ENCODE data around the gene PEDS1.

PEDS1 gene

DNA sequence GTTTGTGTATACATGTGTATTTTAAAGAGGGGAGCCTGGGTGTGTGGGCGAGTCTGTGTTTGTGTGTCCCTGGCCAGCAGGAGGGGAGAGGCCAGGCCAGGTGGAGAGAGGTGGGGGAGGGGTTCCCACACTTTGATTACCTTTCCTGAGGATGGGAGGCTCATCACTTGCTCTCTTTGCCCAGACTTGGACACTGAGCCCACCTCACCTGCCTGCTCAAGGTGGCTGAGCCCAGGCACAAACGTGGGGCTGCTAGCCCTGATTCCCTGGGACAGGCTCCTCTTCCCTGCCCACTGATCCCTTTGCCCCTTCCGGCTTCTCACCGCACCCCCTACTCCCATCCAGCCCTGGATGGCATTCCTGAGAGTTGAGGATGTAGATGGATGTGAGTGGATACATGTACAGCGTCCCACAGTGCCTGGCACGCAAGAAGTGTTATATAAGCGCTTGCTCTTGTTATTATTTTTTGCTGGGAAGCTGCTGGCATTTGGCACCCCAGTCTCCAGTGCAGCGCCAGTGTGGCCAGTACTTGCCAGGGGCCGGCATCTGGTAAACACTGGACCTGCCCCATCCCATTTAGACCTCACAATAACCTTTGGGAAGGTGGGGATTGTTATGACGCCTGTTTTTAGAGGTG lies 39.8 kb upstream of the PEDS1 start:
- TF ChIP-seq POLR2AphosphoS5 (IDR thresholded peaks at IDR 0.05; ENCODE audit: low read depth, low read length) (no peak; the same call in 1 of the 2 replicates), SIN3A (IDR thresholded peaks at IDR 0.05; ENCODE audit: borderline replicate concordance, insufficient read depth, low read length) (no peak), FOXP2 (optimal IDR thresholded peaks at IDR 0.05; ENCODE audit: borderline replicate concordance, extremely low read depth, extremely low read length, insufficient read depth) (no peak), TAF1 (IDR thresholded peaks at IDR 0.05; ENCODE audit: borderline replicate concordance, insufficient read depth, low read length) (no peak)
- TF ChIP-seq, protein P1, sequence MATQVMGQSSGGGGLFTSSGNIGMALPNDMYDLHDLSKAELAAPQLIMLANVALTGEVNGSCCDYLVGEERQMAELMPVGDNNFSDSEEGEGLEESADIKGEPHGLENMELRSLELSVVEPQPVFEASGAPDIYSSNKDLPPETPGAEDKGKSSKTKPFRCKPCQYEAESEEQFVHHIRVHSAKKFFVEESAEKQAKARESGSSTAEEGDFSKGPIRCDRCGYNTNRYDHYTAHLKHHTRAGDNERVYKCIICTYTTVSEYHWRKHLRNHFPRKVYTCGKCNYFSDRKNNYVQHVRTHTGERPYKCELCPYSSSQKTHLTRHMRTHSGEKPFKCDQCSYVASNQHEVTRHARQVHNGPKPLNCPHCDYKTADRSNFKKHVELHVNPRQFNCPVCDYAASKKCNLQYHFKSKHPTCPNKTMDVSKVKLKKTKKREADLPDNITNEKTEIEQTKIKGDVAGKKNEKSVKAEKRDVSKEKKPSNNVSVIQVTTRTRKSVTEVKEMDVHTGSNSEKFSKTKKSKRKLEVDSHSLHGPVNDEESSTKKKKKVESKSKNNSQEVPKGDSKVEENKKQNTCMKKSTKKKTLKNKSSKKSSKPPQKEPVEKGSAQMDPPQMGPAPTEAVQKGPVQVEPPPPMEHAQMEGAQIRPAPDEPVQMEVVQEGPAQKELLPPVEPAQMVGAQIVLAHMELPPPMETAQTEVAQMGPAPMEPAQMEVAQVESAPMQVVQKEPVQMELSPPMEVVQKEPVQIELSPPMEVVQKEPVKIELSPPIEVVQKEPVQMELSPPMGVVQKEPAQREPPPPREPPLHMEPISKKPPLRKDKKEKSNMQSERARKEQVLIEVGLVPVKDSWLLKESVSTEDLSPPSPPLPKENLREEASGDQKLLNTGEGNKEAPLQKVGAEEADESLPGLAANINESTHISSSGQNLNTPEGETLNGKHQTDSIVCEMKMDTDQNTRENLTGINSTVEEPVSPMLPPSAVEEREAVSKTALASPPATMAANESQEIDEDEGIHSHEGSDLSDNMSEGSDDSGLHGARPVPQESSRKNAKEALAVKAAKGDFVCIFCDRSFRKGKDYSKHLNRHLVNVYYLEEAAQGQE (IDR thresholded peaks at IDR 0.05; ENCODE audit: insufficient read depth in 1 of 2, low read depth in 2 of 2, low read length in 2 of 2): no peak

DNA sequence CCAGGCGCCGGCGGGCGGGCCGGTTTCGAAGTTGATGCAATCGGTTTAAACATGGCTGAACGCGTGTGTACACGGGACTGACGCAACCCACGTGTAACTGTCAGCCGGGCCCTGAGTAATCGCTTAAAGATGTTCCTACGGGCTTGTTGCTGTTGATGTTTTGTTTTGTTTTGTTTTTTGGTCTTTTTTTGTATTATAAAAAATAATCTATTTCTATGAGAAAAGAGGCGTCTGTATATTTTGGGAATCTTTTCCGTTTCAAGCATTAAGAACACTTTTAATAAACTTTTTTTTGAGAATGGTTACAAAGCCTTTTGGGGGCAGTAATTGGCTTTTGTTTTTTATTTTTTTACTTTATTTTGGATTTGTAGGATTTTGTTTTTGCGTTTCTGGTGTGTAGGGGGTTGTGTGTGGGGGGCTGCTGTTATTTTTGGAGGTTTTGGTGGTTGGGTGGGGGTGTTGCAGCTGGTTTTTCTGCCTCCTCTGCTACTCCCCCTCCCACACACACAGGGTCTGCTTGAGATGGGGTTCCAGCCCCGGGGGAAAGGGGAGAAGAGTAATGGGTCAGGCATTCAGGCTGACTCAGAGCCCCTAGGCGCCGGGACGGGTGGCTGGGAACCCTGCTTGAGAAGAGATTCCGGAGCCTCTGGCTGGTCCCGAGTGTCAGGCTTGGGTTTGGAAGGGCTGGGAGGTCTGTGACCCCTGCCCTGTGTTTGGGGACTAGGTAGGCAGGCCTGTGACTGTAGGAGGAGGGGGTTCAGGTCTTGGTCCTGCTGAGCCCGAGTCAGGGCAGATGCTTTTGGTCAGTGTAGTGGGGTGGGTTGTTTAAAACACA lies 39.1 kb upstream of the PEDS1 start:
- TF ChIP-seq, protein P1 (IDR thresholded peaks at IDR 0.05; ENCODE audit: insufficient read depth in 1 of 2, low read depth in 2 of 2, low read length in 2 of 2): peak in 1 of 2 experiments; percentile 35; a peak in 1 of 4 replicates
- TF ChIP-seq SIN3A (IDR thresholded peaks at IDR 0.05; ENCODE audit: borderline replicate concordance, insufficient read depth, low read length) (peak; percentile 100), POLR2AphosphoS5 (IDR thresholded peaks at IDR 0.05; ENCODE audit: low read depth, low read length) (no peak)

DNA sequence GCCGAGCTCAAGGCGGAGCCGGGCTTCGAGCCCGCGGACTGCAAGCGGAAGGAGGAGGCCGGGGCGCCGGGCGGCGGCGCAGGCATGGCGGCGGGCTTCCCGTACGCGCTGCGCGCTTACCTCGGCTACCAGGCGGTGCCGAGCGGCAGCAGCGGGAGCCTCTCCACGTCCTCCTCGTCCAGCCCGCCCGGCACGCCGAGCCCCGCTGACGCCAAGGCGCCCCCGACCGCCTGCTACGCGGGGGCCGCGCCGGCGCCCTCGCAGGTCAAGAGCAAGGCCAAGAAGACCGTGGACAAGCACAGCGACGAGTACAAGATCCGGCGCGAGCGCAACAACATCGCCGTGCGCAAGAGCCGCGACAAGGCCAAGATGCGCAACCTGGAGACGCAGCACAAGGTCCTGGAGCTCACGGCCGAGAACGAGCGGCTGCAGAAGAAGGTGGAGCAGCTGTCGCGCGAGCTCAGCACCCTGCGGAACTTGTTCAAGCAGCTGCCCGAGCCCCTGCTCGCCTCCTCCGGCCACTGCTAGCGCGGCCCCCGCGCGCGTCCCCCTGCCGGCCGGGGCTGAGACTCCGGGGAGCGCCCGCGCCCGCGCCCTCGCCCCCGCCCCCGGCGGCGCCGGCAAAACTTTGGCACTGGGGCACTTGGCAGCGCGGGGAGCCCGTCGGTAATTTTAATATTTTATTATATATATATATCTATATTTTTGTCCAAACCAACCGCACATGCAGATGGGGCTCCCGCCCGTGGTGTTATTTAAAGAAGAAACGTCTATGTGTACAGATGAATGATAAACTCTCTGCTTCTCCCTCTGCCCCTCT lies 38.2 kb upstream of the PEDS1 start:
- 0 out of 2 replicates have a peak, but pooled peaks have one; percentile 17 for TF ChIP-seq SIN3A (IDR thresholded peaks at IDR 0.05; ENCODE audit: borderline replicate concordance, insufficient read depth, low read length)
- no peak for TF ChIP-seq FOXP2 (optimal IDR thresholded peaks at IDR 0.05; ENCODE audit: borderline replicate concordance, extremely low read depth, extremely low read length, insufficient read depth)

DNA sequence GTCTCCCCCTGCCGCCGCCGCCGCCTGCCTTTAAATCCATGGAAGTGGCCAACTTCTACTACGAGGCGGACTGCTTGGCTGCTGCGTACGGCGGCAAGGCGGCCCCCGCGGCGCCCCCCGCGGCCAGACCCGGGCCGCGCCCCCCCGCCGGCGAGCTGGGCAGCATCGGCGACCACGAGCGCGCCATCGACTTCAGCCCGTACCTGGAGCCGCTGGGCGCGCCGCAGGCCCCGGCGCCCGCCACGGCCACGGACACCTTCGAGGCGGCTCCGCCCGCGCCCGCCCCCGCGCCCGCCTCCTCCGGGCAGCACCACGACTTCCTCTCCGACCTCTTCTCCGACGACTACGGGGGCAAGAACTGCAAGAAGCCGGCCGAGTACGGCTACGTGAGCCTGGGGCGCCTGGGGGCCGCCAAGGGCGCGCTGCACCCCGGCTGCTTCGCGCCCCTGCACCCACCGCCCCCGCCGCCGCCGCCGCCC lies 37.6 kb upstream of the PEDS1 start:
- no peak for TF ChIP-seq POLR2AphosphoS5 (IDR thresholded peaks at IDR 0.05; ENCODE audit: low read depth, low read length)
- TF ChIP-seq FOXP2 (optimal IDR thresholded peaks at IDR 0.05; ENCODE audit: borderline replicate concordance, extremely low read depth, extremely low read length, insufficient read depth): no peak

DNA sequence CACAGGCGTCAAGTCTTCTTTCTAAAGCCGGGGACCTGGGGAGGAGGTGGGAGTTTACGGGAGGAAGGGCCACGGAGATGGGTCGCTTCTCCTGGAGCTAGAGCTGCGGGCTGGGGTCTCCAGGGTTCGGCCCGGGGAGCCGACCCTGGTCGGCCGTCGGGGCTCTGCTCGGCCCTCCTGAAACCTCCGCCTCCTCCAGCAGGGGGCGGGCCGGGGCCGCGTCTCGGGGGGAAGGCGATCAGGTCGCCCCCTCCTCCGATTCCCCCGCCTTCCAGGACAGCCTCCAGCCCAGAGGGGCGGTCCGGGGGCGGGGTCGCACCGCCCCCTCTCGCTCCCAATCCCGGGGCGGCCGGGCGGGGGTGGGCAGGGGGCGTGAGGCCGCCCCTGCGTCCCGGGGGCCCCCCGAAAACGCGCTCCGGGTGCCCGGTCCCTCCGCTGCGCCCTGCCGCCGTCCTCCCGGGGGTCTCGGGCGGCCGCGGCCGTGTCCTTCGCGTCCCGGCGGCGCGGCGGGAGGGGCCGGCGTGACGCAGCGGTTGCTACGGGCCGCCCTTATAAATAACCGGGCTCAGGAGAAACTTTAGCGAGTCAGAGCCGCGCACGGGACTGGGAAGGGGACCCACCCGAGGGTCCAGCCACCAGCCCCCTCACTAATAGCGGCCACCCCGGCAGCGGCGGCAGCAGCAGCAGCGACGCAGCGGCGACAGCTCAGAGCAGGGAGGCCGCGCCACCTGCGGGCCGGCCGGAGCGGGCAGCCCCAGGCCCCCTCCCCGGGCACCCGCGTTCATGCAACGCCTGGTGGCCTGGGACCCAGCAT lies 36.9 kb upstream of the PEDS1 start, which contains the start of gene CEBPB:
Gene CEBPB (plus strand): TSS at position 580 of the 814 bp plus-strand sequence. CDS start 204 bp downstream, at position 784.
- TF ChIP-seq POLR2AphosphoS5 (IDR thresholded peaks at IDR 0.05; ENCODE audit: low read depth, low read length) (peak; percentile 95), FOXP2 (optimal IDR thresholded peaks at IDR 0.05; ENCODE audit: borderline replicate concordance, extremely low read depth, extremely low read length, insufficient read depth) (no peak), SIN3A (IDR thresholded peaks at IDR 0.05; ENCODE audit: borderline replicate concordance, insufficient read depth, low read length) (no peak), TAF1 (IDR thresholded peaks at IDR 0.05; ENCODE audit: borderline replicate concordance, insufficient read depth, low read length) (peak; percentile 60; the same call in 1 of the 2 replicates)
- TF ChIP-seq, protein P1 (IDR thresholded peaks at IDR 0.05; ENCODE audit: insufficient read depth in 1 of 2, low read depth in 2 of 2, low read length in 2 of 2): 0 out of 4 replicates have a peak, but pooled peaks have one; percentile 34 to 52

Measured in PFSK-1 (cell line).